Measurements from ENCODE around the gene AEN.

AEN gene

DNA sequence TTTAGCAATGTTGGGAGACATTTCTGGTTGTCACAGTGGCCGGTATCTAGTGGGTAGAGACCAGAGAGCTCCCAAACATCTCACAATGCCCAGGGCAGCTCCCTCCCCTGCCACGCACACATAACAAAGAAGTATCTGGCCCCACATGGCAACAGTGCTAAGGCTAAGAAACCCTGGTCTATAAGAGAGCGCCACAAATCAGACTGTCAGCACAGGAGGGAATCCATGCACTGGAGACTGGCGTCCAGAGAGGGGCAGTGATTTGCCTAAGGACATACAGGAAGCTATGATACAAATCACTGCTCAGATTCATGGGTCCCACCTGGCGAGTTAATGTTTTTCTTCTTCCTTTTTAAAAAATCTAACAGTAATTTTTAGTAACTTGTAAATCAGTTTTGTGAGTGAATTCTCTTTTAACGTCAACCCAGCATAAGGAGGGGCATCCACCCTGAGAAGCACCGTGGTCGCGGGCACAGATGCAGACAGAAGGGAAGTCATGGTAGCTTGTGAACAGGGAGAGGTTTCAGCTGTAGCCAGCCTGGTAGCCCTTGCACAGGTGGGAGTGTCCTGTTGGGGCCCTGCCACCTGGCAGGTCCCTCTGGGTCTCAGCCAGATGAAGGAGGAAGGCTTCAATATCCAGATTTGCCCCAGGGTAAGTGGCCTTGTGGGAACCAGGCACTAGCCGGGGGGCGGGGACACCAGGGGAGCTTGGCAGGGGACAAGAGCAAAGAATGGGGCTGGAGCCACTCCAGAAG is 26.4 kb downstream of the AEN start:
- TF ChIP-seq, protein P1, sequence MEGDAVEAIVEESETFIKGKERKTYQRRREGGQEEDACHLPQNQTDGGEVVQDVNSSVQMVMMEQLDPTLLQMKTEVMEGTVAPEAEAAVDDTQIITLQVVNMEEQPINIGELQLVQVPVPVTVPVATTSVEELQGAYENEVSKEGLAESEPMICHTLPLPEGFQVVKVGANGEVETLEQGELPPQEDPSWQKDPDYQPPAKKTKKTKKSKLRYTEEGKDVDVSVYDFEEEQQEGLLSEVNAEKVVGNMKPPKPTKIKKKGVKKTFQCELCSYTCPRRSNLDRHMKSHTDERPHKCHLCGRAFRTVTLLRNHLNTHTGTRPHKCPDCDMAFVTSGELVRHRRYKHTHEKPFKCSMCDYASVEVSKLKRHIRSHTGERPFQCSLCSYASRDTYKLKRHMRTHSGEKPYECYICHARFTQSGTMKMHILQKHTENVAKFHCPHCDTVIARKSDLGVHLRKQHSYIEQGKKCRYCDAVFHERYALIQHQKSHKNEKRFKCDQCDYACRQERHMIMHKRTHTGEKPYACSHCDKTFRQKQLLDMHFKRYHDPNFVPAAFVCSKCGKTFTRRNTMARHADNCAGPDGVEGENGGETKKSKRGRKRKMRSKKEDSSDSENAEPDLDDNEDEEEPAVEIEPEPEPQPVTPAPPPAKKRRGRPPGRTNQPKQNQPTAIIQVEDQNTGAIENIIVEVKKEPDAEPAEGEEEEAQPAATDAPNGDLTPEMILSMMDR (IDR thresholded peaks at IDR 0.05; ENCODE audit: low read depth, low read length) = no peak
- DNase-seq (ENCODE audit: extremely low read depth, low read depth) = no peak

GRCh38 chr15:88648357-88649214 is 27.4 kb downstream of the AEN start:
- TF ChIP-seq, protein P1 (IDR thresholded peaks at IDR 0.05; ENCODE audit: low read depth, low read length) = no peak
- DNase-seq (ENCODE audit: extremely low read depth, low read depth) = no peak

GRCh38 chr15:88649286-88649733 is 28.2 kb downstream of the AEN start:
- peak; percentile 38 for DNase-seq (ENCODE audit: extremely low read depth, low read depth)
- TF ChIP-seq, protein P1 (IDR thresholded peaks at IDR 0.05; ENCODE audit: low read depth, low read length) = no peak

- TF ChIP-seq, protein P1 (IDR thresholded peaks at IDR 0.05; ENCODE audit: low read depth, low read length) = no peak
- DNase-seq (ENCODE audit: extremely low read depth, low read depth) = no peak
These were observed 28.8 kb downstream of the AEN start for GRCh38 chr15:88649753-88650551.

DNA sequence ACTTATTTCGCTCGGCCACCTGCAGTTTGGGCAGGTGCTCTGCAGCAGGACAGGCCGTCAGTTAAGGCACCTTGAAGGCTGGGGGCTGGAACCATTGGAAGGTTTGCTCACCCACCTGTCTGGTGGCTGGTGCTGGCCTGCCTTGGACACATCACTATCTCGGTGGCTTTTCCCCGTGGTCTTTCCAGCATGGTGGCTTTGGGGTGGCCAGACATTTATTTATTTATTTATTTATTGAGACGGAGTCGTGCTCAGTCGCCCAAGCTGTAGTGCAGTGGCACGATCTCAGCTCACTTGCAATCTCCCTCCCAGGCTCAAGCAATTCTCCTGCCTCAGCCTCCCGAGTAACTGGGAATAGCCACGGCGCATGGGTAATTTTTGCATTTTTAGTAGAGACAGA is 29.4 kb downstream of the AEN start:
- DNase-seq (ENCODE audit: extremely low read depth, low read depth) = no peak
- TF ChIP-seq, protein P1 (IDR thresholded peaks at IDR 0.05; ENCODE audit: low read depth, low read length) = no peak

DNA sequence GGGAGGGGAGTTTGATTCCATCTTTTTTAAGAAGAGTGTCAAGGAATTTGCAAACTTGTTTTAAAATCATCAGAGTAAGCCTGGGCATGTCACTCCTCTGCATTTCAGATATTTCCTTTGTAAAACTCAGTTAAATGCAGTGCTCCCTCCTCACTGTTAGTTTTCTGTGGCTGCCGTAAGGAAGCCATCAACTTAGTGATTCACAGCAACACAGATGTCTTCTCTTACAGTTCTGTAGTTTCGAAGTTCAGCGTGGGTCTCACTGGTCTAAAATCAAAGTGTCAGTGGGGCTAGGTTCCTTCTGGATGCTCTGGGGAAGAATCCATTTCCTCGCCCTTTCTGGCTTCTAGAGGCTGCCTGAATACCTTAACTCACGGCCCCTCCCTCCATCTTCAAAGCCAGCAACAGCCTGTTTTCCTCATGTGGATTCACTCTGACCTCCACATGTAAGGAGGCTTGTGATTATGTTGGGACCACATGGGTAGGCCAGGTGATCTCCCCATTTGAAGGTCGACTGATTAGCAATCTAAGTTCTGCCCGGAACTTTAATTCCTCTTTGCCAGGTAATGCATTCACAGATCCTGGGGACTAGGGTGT is 30.1 kb downstream of the AEN start:
- no peak for DNase-seq (ENCODE audit: extremely low read depth, low read depth)
- TF ChIP-seq, protein P1 (IDR thresholded peaks at IDR 0.05; ENCODE audit: low read depth, low read length) = no peak

All from AG09319 (cell line).